GM19324 (cell line): ENCODE data around the gene AUTS2.

Experiments used
- ATAC-seq: cut with Tn5 transposase; IDR thresholded peaks from one replicate; pipeline ENCODE4 v1.9.1; 2021; ENCODE audit warnings: mild to moderate bottlenecking, moderate library complexity; ENCODE audit not compliant: unreplicated experiment, low FRiP score

The AUTS2 gene

DNA sequence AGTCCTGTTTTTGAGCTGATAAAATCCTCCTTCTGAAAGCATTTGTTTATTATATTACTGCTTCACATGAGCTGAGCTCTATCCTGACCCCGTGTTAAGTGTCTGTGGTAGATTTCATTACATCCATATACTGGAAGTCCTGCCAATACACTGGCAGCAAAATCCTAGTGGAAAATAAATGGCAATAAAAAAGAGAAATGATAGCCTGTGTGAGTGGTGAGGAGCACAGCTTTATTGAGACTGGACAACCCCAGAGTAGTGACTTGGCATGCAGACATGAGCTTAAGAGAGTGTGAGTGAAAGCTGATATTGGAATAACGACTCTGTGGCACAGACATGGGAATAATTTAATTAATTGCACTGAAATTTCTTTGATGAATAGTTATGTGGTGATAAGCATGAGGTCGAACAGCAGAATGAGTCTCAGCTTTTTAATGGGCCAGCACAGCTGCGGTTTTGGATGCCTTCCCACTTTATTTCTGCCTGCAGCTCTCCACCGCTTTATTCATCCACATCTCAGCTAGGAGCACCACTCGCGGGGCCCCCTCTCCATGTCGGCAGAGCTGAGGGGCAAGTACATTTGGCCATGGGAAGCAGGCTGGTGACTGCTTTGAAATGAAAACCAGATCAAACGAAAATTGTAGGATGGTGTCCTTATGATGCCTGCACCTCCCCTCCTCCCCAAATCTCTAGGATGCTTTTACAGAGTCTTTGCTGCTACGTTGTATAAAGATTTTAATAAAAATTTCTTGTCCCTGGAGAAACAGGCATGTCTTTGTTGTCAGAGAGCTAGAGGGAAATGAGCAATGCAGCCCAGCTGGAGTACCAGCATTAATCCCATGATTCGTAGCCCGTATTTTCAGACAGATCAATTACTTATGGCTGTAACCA, 494.3 kb downstream of the AUTS2 start:
- no peak for ATAC-seq

DNA sequence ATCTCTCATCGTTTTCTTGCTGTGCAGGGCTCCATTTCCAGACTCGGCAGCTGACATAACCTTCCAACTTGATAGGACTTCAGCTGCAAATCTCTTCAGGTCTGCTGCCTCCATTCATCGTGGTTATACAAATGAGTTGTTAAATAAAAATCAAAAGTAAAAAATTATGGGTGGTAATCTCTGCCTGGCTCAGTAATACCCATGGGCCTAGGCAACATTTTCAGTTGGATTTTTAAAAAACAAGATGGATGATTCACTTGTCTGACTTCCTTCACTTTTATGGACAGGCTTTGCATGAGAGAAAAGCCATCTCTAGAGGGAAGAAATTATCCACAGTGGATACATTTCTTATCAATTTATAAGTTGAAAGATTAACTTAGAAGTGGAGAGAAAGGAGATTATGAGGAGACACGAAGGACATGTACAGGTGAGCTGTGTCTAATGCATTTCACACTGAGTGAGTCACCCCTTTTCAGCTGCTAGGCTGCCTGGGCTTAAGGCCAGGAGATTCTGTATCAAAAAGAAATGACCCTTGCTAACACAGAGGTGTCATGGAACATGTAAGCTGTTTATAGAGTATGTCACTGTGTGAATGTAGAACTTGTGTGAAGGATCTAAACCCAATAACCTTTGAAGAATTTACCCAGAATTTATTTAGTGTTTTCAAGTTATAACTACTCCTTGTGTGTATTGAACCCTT, 495.1 kb downstream of the AUTS2 start:
- no peak for ATAC-seq

DNA sequence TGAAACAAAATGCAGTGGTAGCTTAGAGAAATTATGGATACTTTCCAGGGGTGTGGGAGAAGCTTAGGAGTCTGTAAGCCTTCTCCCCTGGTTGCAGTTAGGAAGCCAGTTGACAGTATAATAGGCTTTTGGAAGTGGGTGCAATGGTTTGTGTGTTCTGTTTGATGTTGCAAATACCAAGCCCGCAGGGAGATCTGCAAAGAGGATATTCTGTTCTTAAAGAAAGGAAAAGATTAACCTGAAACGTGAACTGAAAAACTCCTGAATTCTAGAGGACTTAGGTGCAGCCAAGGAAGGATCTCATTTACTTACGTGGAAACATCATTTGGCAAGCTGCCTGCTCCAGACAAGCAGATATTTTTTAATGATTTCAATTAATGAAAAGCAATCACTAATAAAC, 496.6 kb downstream of the AUTS2 start:
- no peak for ATAC-seq

DNA sequence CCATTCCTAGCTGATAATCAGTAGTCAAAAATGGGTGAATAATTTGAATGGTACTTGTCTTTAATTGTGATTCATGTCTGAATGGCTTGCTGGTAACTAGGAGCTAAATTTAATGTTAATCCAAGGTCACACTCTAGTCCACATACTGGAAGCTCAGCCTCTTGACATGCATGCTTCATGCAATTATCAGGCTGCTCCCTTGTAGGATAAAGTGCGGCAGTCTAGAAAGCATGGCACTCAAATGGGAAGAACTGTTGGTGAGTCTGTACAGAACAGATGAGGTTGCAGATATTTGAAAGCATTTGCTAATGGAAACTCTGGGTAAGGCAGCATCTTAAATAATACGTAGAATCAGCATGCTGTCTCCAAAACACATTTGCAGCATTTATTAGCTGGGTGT, 499.4 kb downstream of the AUTS2 start:
- ATAC-seq, result no peak

DNA sequence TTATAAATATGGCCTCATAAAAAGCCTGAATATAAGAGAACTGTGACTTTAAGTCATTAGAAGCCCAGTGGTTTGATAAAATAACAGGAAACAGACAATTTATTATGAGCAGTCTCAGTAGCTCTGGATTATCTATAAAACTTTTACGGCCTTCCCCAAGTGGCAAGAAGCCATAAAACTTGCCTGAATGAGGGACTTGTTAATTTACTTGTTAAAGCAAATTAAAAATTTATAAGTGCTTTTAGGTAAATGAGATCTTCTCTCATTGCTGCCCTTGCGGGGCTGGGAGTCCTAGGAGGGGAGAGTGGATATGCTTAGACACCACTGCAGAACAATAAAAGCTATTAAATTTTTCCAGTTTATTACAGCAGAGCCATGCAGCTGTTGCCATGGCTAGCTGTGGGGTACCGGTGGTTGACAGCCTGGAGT, 499.9 kb downstream of the AUTS2 start:
- ATAC-seq, result no peak

DNA sequence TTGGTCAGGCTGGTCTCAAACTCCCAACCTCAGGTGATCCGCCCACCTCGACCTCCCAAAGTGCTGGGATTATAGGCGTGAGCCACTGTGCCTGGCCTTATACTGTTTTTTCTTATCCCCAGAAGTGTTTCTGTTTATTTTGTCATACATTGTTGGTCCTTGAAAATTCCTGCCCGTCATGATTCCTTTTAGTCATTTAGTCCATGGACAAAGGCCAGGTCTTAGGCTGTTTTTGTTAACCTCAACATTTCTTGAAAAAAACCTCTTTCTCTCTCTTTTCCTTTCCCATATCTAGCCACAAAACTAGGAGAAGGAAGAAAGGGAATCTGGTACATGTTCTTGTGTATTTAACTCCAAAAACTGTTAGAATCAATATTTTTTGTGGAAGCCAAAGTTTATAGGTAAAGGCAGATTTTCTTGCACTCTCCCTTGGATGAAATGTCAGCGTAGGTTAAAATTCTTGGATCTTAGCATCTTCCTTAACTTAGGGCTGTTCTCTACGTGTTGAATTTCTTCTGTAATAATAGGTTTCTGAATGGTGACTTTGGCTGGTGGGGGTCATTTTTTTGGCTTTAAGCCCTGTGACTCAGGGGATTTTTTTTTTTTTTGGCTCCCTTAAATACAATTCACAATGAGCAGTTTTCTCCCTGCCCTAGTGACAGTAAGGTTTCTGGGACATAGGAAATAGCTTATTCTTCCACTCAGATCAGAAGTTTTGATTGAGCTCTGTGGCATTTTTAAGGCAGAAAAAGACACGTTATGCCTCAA, 500.8 kb downstream of the AUTS2 start:
- ATAC-seq, result no peak

DNA sequence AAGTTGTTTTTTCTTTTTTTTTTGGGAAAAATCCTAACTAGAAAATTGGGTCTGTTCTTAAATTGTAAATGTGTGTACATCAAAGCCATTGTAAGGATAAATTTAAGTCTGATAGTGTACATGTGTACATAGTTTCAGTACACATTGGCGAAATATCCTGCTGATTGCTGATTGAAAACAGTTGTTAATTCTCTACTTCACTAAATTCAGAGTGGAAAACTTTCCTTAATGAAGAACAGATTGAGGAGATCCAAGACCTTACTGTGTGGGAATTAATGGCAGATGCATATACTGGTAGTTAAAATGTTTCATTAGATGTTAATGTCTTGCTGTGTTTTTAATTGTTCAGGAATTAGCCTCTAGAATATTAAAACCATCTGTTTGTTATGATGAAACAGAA, 506.0 kb downstream of the AUTS2 start:
- ATAC-seq, result no peak

DNA sequence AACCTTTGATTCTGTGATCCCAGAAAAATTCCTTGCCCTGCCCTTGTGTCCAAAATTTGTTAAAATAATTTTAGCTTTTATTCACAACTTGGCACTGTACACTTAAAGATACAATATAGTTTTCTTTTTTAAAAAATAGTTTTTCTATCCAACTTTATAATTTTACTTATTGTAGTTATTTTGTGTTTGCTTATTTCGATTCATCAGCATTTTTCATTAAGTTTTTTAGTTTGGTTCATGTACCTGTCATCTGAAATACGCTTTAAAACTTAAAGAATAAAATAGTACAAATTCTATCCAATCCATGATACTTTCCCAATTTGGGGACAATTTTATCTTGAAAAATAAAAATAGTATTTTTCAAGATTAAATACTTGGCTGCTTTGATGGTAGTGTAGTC, 514.8 kb downstream of the AUTS2 start:
- no peak for ATAC-seq

DNA sequence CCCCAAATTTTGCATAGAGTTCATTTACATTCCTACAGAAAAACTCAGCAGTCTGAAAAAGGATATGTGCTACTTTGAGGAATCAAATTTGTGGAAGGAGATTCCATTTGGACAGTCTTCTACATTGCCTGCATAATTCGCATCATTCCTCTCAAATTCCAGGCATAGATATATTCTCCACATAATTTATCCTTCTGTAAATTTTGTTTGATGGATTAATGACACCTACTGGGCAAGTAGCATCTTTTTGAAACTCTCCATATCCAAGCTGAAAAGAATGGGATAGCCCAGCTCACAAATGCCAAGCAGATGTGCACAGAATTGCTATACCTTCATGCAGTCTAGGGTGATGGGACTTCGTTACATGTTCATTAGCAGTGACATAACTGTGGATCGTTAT, 515.3 kb downstream of the AUTS2 start:
- no peak for ATAC-seq

DNA sequence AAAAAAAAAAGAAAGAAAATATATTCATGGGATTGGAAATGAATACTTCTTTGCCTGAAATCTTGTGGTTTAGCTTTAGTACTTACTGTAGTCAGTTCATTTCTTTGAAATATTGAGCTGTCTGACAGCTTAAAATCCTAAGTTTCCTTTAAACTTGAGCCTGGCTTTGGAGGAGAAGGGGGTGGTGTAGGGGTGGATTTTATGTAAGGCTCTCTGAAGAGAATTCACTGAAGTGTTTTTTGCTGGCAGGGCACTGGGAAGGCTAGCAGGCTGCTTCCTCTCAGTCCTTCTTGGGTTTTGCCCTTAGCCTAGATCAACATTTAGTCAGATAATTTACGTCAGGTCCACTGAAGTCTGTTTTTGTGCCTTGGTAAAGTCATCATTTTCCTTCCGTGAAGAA, 516.5 kb downstream of the AUTS2 start:
- no peak for ATAC-seq

DNA sequence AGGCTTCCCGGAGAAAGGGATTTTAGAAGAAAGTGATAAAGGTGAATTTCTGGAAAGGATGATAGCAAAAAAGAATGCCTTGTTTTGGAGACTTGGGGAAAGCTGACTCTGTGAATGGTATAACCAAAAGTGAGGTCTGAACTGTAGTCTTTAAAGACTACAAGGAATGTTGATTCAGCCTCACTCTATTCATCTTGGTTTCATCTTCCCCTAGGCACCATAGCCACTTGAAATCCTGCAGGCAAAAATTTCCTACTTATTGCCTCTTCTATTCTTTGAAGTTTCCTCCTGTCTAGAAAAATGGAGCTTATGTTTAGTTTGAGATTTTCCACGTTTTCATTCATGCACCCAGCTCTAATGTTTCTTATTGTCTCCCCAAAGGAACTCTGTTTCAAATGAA, 518.0 kb downstream of the AUTS2 start:
- ATAC-seq, result no peak

DNA sequence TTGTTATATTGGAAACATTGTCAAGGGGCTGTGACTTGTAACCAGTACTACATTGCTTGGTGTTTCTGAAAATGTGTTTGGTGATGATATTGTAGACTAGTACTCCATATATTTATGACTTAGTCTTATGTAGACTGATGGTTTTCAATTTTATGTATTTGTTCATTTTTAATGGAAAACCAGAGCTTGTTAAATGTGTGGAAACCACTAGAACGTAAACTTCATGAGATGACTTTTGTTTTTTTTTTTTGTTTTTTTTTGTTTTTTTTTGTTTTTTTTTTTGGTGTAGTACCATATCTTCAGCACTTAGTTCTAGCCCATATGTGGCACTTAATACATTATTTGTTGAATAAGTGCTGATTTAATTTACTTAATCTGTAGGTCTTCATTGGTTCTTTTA, 518.6 kb downstream of the AUTS2 start:
- no peak for ATAC-seq

DNA sequence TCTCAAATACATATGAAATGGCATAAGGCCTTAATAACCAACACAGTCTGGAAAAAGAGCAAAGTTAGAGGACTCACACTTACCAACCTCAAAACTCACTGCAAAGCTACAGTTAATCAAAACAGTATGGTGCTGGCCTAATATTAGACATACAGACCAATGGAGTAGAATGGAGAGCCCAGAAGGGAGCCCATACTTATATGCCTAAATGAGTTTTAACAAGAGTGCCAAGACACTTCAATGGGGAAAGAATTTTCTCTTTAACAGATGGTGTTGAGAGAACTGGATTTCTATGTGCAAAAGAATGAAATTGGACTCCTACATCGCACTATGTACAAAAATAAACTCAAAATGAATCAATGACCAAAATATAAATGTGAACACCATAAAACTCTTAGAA, 522.6 kb downstream of the AUTS2 start:
- ATAC-seq, result no peak

DNA sequence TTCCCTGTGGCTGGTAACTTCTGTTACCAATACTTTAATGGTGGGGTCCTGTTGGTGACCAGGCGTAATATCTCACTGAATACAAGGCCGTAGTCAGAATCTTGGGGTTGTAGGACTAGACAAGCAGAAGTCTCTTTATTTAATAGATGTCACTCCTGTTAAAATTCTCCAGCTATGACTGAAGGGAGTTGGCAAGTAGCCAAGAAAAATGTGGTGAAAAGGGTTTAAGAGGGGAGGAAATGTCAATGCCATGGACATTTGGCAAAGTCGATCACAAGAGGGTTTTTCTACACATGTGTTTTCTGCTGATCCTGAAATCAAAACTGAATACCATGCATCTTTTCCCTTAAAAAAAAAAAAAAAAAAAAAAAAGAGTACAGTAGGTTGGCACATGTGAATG, 533.5 kb downstream of the AUTS2 start:
- no peak for ATAC-seq

DNA sequence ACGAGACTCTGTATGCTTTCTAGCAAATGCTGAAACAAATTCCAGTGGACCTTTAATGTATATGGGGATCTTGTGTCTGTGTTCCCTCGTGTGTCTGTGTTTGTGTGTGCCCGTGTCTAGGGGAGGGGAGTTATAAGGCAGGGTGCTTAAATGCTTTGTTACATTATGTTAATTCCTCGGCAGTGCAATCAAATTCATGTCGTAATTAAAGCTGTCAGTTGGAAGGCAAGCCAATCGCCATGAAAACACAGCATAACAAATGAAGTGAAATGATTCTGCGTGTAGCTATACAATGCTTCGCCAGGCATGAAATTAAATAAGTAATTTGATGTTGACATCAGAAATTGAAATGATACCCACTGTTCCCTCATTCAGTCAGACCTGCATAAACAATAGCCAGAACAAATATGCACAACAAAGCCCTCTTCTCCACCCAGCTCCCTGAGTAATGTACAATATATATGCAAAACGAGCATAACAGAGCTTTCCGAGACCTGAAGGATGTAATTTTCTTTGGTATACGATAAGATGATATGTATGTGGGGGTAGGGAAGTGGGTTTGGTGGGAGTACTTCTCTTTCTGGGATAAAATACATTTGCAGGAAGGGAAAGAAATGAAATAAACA, 534.1 kb downstream of the AUTS2 start:
- ATAC-seq, result no peak

DNA sequence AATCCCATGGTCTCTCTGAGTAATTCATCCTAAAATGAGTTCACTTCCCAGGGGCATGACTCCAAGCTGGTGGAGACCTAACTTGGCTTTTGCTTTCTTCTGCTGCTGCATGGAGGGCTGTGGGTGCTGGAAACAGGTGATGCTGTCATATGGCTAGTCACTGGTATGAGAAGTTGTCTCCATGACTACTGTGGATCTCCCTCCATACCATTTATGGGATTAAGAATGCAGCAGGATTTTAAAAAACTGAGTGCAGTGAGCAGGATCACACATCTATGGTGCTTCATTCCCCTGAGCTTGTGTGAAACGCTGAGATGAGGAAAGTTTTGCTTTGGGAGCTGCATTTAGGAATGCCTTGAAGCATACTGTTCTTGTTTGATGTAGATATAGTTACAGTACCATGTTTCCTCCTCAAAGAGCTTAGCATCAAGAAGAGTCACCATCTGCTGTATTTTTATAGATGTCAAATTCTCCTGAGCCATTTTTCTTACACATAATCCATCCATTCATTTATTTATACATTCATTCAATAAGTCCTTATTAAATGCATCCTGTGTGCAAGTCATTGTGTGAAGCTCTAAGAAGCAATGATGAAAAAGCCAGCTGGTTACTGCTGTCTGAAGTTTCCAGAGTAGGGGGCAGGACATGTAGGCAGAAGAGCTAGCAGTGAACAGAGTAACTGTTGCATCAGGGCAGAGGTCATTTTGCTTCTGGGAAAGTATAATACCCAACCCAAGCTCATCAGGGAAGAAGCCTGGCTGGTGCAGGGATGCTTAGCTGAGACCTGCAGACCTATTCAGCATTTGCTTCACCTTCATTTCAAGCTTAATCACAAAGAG, 534.8 kb downstream of the AUTS2 start:
- no peak for ATAC-seq

DNA sequence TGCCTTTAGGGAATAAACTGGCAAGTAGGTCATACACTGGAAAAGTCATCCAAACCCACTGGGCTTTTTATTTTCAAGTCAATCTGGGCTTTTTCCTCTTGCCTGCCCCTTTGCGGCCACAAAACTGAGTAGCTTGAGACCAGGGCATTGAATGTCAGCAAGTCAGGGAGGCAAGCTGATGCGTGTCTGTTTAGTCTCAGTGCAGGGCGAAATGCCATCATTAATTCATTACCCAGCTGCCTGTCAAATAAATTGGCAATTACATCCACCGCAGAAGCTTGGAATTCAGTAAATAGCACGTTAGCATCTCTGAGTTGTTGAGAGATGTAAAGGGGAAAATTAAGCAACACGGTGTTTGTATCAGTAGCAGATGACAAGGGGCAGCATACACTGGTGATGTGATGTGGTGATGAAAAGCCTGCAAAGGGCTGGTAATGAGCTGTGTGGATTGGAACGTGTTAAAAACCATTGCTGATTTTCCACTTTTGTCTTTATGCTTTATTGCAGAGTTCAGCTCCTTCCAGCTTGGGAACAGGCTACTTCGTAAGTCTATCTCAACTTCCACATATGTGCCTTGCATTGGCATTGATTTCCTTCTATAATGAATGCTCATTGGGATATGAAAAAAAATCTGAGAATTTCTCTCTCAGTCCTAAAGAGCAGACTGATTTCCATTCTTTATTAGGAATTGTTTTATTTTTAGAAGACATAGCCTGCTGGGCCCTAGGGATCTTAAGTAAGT, 535.9 kb downstream of the AUTS2 start:
- no peak for ATAC-seq

DNA sequence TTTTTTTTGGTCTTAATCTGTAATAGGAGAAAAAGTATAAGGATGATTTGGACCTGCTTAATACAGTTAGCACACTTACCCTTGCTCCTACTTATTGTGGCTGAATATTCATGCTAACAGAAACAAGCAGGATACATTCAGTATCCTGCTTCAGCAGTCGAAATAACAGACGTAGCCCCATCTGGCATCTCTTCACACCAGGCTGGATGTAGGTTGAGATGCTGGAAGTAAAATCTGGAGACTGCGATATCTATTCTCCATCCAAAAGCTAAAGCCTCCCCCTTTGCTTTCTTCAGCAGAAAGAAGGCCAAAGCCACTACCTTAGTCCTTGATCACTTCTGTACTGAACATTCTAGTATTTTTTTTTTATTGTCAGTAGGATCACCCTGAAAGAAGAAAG, 537.4 kb downstream of the AUTS2 start:
- ATAC-seq, result no peak

DNA sequence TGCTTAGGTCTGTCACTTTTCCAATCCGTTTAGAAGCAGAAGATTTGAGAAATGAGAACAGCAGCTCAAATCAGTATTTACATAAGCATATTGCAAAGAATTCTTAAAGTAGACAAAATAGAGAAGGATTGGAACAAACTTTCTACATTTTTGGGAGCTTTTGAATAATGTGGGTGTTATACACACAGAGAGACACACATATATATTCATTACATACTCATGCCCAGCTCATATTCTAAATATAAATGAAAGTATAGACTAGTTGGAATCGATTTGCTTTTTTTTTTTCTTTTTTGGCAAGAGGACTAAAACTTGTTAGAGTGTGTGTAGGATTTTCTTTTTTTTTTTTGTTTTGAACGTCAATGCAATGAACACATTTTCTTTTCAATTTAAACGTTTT, 538.9 kb downstream of the AUTS2 start:
- no peak for ATAC-seq
